Body of pancreas (tissue), 4 donors: ENCODE results near the gene LPP.

Source experiments
- CTCF ChIP-seq, 7 experiments: fragments of 450-650 bp in 4 of 7; fragments of 200-600 bp in 3 of 7; sonication (generic) in 3 of 7; IDR thresholded peaks; one replicate each; pipeline ENCODE4 v1.5.1; 2016 to 2019; ENCODE audit warnings: antibody characterized with exemption in 7 of 7
- POLR2A ChIP-seq, 3 donors: fragments of 450-650 bp; IDR thresholded peaks; one replicate each; pipeline ENCODE4 v1.6.1; 2016; ENCODE audit warnings: antibody characterized with exemption in 3 of 3, mild to moderate bottlenecking in 2 of 3

GRCh38 chr3:188137051-188137450, 16.9 kb upstream of the LPP start:
- TF ChIP-seq CTCF (IDR thresholded peaks at IDR 0.05) (no peak), POLR2A (IDR thresholded peaks at IDR 0.05) (no peak)
